HG03095 (cell line): ENCODE data around the gene KCNJ10.

ENCODE experiments used
- ATAC-seq: cut with Tn5 transposase; IDR thresholded peaks from one replicate; pipeline ENCODE4 v1.9.1; 2021; ENCODE audit warnings: moderate library complexity; ENCODE audit not compliant: unreplicated experiment

KCNJ10 gene

DNA sequence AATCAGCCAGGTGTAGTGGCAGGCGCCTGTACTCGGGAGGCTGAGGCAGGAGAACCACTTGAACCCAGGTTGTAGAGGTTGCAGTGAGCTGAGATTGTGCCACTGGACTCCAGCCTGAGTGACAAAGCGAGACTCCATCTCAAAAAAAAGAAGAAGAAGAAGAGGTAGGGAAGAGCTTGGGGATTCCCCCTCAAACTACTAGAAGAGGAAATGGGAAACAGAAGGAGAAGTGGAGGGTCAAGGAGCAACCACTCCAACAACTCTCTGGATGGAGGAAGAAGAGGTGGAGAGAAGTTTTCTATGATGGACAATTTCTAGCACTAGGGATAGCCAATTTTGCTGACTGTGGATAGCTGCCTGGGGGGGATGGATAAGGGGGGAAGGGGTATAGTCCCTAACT, 101.1 kb downstream of the KCNJ10 start:
- ATAC-seq, result no peak

DNA sequence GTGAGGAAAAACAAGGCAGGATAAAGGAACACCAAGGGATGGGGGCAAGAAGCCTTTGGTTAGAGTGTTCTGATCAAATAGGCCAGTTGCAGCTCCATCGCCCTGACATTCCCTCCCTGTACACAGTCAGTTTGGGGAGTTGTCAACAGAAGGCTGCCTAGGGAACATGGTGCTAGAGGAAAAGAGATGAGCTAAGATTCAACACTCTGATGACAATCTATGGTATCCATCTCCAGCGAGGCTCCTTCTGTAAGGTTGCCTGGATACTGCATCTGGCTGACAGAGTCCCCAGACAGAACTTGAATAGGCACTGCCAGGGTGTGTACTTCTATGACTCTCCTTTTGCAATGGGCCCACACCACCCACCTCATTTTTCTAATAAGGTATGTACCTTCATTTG, 104.7 kb downstream of the KCNJ10 start:
- no peak for ATAC-seq

DNA sequence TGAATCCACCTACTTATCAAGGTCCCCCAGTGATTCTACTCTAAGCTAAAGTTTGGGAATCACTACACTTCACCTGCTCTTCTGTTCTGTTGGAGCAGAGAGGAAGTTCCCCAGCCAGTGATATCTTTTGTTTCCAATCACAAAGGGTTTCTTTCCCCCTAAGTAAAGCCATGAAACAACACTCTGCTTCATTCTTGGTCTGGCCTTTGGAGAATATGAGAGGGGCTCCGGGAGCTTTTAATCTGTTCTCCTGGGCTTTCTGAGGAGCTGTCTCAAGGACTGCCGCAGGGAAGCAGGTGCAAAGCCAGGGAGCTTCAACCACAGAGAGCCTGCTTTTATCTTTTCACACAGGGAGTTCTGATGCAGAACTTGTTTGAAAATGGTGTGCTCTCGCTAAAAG, 105.8 kb downstream of the KCNJ10 start:
- no peak for ATAC-seq

DNA sequence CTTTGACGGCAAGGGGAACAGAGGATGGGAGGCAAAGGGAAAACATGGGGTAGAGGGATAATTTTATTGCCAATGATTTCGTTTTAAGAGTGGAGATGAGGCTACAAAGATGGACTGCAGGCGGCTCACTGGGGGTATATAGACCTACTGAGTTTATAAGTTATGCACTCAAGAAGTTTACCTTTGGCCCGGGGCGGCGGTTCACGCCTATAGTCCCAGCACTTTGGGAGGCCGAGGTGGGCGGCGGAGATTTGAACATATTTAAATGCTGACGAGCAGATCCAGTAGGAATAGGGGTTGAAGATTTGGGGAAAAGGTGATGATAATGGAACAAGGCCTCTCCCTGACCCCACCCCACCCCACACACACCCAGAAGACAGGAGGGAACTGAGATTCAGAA, 107.8 kb downstream of the KCNJ10 start:
- no peak for ATAC-seq

GRCh38 chr1:159961636-159962035, 108.3 kb downstream of the KCNJ10 start:
- ATAC-seq, result no peak

DNA sequence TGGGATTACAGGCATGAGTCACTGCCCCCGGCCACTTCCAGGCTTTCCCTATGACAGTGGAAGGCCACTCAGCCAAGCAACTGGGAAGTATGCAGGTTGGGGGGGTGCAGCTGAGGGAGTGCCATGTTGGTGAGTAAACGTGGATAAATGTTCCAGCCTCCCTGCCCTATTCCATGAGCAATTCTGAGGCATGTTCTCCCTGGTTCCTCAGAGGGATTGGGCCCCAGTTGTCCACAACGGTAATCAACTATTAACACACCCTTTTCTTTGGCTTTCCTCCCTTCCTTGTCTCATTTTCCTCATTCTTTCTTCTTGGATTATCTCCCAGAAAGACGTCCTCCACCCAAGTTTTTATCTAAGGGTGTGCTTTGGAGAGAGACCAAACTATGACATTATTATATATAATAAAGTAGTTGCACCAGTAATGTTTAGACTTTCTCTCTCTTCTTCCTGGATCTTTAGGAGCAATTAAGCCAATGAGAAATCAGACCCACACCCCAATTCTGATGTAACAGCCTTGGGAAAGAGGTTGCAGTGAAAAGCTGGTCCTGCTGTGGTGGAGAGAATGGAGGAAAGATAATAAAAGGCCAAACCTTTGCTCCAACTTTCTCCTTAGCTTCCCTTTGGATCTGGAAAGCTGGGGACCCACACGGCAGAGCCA, 109.1 kb downstream of the KCNJ10 start:
- ATAC-seq, result no peak

GRCh38 chr1:159959451-159959850, 110.5 kb downstream of the KCNJ10 start:
- no peak for ATAC-seq

DNA sequence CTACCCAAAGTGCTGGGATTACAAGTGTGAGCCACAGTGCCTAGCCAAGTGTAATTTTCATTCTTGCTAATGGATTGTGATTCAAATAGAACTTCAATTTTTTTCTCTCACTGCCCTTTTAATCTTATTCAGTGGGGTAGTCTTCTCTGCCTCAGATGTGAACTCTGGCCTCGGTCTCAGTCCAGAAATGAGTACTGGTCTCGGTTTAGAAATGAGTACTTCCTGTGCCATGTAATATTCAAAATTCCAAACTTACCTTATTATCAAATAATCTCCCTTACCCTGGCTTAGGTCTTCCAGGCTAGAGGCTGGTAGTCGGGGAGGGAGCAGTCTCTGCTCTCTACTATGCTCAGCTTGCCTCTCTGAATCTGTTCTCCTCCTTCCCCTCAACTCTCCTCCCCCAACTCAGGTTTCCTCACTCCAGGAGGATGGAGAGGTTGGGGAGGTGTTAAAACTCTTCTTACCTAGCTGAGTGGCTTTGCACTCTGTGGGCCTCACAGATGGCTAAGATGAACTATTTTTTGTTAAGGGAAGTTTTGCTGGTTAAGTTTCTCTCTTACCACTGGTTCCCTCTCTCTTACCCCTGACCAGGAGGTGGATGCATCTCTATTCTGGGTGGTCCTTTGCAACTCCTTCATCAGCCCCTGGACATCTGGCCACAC, 111.1 kb downstream of the KCNJ10 start:
- ATAC-seq, result no peak

DNA sequence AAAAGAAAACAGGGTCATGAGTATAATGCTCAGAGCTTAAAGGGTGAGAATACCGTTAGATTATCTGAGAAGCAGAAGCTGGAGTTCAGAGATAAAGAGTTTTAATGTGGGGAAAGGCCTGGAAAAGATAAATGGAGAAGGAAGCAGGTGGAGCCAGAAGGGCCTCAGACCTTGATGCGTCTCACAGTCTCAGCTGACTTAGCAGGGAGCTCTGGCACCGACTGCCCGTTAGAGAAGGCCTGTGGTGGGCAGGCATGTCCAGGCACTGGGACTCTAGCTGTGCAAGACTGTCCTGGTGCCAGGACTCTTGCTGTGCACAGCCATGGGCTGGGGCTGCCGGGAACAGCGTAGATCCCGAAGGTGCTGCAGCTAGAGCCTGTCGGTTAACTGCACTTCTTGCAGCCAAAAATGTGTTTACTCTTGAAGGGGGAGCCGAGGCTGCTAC, 112.1 kb downstream of the KCNJ10 start:
- ATAC-seq, result no peak

DNA sequence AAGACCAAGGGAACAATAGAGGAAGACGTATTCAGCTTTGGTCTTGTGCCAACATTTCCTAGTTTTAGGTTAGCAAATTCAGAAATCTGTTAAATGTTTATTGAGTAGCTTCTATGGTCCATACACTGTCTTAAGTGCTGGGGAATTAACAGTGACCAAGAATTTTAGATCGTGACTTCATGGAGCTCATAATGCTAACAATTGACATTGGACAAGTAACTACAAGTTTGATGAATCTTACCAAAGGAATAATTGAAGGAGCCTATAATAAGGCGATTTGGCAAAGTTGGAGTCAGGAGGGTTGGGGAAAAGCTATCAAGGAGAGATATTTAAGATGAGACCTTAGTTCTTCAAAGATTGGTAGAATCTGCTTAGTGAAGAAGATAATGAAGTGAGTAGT, 114.5 kb downstream of the KCNJ10 start:
- no peak for ATAC-seq

- ATAC-seq, result no peak
Measured at GRCh38 chr1:159953536-159954515, 116.1 kb downstream of the KCNJ10 start, which contains the start of gene SLAMF9. SLAMF9 (minus strand) TSS chr1:159954237; CDS start chr1:159954137, 100 bp downstream.

DNA sequence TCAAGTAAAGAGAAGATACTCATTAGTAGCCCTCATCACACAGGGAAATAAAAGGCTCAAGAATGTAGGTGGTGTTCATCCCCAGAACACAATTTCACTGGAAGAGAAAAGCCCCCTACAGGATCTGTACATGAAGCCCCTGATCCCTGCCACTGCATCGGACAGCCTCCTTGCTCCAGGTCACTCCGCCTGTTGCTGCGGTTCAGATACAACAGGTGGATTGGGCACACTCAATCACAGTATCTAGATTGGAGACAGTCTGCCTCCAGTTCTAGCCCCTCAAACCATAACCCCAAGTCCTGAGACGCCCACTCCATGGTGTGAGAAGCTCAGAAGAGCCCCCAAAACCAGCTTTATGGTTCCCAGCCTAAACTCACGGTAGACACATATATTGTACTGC, 117.0 kb downstream of the KCNJ10 start:
- ATAC-seq, result no peak

GRCh38 chr1:159951551-159951950, 118.4 kb downstream of the KCNJ10 start:
- ATAC-seq, result no peak

GRCh38 chr1:159951016-159951415, 118.9 kb downstream of the KCNJ10 start:
- no peak for ATAC-seq

DNA sequence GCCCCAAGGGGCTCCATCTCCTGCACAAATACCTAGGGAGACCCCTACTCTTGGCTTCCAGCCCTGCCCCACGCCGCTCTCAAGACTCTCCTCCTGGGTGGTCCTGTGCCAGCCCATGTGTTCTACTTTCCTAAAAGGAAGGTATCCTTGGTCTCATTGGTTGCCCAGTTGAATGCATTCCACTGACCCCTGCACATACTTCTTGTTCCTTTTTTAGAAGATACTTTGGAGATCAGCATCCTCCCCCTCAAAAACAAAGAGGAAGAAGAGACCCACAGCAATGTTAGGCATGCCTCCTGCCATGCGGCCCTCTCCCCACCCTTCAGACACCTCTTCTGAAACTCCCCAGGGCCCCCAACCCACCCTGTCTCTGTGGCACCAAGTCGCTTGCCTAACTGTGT, 120.0 kb downstream of the KCNJ10 start:
- ATAC-seq, result no peak

DNA sequence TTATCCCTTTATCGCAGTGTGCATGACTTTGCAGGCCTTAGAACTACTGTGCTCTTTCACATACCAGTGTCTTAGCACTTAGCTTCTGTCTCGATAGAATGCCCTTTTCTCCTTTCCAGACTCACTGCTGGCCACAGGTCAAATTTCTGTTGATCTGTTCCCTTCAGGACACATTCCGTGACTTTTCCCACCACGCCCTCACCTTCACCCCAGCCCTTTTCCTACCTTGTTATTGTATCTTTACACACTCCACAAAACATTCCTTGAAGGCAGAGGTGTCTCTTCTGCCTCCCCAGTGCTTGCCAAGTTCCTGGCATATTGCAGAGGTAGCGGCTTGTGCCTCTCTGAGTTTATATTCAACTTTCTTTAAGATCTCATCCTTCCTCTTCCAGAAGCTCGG, 120.8 kb downstream of the KCNJ10 start:
- ATAC-seq, result no peak
